ENCODE data around the gene SRPK2.

Gene SRPK2

DNA sequence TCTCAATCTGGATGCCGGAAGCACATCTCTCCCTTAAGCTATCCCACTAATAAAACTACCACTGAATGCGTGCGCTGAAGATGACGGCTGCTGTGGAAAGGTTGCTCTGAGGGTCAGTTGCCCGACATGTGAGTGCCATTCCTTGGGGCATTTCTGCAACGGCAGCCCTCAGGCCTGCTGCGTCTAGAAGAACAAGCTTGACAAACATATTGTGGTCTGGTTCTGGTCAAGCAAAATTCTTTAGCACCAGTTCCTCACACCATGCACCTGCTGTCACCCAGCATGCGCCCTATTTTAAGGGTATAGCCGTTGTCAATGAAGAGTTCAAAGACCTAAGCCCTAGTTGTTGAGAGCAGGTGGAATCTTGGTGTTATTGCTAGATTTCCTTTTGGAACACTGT, 184.2 kb downstream of the SRPK2 start:
- POLR2A ChIA-PET = no interaction called here
- H3K27ac ChIP-seq (ENCODE audit: extremely low read depth, low read depth, low read length) = no peak overlapping the region
- TF ChIP-seq ZNF174 (tag by site-specific recombination; IDR thresholded peaks at IDR 0.05) = no peak
- TF ChIP-seq, protein P1, sequence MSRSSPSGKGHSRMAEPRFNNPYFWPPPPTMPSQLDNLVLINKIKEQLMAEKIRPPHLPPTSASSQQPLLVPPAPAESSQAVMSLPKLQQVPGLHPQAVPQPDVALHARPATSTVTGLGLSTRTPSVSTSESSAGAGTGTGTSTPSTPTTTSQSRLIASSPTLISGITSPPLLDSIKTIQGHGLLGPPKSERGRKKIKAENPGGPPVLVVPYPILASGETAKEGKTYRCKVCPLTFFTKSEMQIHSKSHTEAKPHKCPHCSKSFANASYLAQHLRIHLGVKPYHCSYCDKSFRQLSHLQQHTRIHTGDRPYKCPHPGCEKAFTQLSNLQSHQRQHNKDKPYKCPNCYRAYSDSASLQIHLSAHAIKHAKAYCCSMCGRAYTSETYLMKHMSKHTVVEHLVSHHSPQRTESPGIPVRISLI (tag by site-specific recombination; IDR thresholded peaks at IDR 0.05) = no peak
- TF ChIP-seq ZNF585B (tag by site-specific recombination; IDR thresholded peaks at IDR 0.05) = no peak
- no peak for TF ChIP-seq ZNF791 (tag by site-specific recombination; IDR thresholded peaks at IDR 0.05)
- no peak for TF ChIP-seq TCF7L2 (IDR thresholded peaks at IDR 0.05; ENCODE audit: borderline replicate concordance, low read depth, low read length)
- TF ChIP-seq ZNF555 (tag by site-specific recombination; conservative IDR thresholded peaks at IDR 0.05) = no peak
- no peak for TF ChIP-seq ZNF529 (tag by site-specific recombination; IDR thresholded peaks at IDR 0.05; ENCODE audit: insufficient replicate concordance)
- no peak for TF ChIP-seq ZNF146 (tag by site-specific recombination; IDR thresholded peaks at IDR 0.05)
- no peak for TF ChIP-seq ZNF677 (tag by site-specific recombination; IDR thresholded peaks at IDR 0.05)
- TF ChIP-seq IKZF3 (tag by site-specific recombination; IDR thresholded peaks at IDR 0.05) = no peak
- no peak for TF ChIP-seq ZNF157 (tag by site-specific recombination; IDR thresholded peaks at IDR 0.05)
- no peak for TF ChIP-seq ZNF645 (tag by site-specific recombination; IDR thresholded peaks at IDR 0.05)
- TF ChIP-seq, protein P2, sequence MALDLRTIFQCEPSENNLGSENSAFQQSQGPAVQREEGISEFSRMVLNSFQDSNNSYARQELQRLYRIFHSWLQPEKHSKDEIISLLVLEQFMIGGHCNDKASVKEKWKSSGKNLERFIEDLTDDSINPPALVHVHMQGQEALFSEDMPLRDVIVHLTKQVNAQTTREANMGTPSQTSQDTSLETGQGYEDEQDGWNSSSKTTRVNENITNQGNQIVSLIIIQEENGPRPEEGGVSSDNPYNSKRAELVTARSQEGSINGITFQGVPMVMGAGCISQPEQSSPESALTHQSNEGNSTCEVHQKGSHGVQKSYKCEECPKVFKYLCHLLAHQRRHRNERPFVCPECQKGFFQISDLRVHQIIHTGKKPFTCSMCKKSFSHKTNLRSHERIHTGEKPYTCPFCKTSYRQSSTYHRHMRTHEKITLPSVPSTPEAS (tag by site-specific recombination; IDR thresholded peaks at IDR 0.05) = no peak
- TF ChIP-seq GLIS1 (tag by site-specific recombination; IDR thresholded peaks at IDR 0.05) = no peak
- TF ChIP-seq, protein P3, sequence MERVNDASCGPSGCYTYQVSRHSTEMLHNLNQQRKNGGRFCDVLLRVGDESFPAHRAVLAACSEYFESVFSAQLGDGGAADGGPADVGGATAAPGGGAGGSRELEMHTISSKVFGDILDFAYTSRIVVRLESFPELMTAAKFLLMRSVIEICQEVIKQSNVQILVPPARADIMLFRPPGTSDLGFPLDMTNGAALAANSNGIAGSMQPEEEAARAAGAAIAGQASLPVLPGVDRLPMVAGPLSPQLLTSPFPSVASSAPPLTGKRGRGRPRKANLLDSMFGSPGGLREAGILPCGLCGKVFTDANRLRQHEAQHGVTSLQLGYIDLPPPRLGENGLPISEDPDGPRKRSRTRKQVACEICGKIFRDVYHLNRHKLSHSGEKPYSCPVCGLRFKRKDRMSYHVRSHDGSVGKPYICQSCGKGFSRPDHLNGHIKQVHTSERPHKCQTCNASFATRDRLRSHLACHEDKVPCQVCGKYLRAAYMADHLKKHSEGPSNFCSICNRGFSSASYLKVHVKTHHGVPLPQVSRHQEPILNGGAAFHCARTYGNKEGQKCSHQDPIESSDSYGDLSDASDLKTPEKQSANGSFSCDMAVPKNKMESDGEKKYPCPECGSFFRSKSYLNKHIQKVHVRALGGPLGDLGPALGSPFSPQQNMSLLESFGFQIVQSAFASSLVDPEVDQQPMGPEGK (tag by site-specific recombination; IDR thresholded peaks at IDR 0.05) = no peak
- no peak for TF ChIP-seq BCL11A (tag by site-specific recombination; IDR thresholded peaks at IDR 0.05; ENCODE audit: low read depth)
- no peak for TF ChIP-seq ZNF654 (tag by site-specific recombination; IDR thresholded peaks at IDR 0.05; ENCODE audit: low read depth)
- TF ChIP-seq ZNF23 (tag by site-specific recombination; IDR thresholded peaks at IDR 0.05; ENCODE audit: borderline replicate concordance) = no peak
- TF ChIP-seq ZNF138 (tag by site-specific recombination; IDR thresholded peaks at IDR 0.05; ENCODE audit: borderline replicate concordance) = no peak
- no peak for TF ChIP-seq ZNF239 (tag by site-specific recombination; IDR thresholded peaks at IDR 0.05)
- CTCF ChIA-PET = interaction anchor here (0.7 to 1.9 kb wide), 2 partner anchors 9 to 58 kb away, joined by 3 to 4 read pairs; no protein-coding TSS in a partner anchor
- H3K4me1 ChIP-seq (ENCODE audit: control insufficient read depth, insufficient read depth, low read length) = no peaks in the 10 kb centered on the region; the same call in 1 of the 2 replicates
- peaks cover 0 to 8% of the 10 kb centered on the region in 2 experiments; a peak in 1 of 3 replicates for H3K36me3 ChIP-seq (ENCODE audit: control insufficient read depth in 2 of 2, insufficient read depth in 1 of 2, low read length in 2 of 2)
- H3K4me3 ChIP-seq (ENCODE audit: low read depth, low read length) = no peak overlapping the region
- H3K9me3 ChIP-seq (ENCODE audit: control insufficient read depth, insufficient read depth, low read depth, low read length) = no peaks in the 10 kb centered on the region

GRCh38 chr7:105202616-105203015, 186.1 kb downstream of the SRPK2 start:
- H3K4me3 ChIP-seq (ENCODE audit: low read depth, low read length) = no peak overlapping the region
- ChIA-PET POLR2A (no interaction called here), CTCF (interaction anchor here (0.6 to 1.0 kb wide), 2 partner anchors 23 to 221 kb away, joined by 4 read pairs; no protein-coding TSS in a partner anchor)
- TF ChIP-seq, protein P4, sequence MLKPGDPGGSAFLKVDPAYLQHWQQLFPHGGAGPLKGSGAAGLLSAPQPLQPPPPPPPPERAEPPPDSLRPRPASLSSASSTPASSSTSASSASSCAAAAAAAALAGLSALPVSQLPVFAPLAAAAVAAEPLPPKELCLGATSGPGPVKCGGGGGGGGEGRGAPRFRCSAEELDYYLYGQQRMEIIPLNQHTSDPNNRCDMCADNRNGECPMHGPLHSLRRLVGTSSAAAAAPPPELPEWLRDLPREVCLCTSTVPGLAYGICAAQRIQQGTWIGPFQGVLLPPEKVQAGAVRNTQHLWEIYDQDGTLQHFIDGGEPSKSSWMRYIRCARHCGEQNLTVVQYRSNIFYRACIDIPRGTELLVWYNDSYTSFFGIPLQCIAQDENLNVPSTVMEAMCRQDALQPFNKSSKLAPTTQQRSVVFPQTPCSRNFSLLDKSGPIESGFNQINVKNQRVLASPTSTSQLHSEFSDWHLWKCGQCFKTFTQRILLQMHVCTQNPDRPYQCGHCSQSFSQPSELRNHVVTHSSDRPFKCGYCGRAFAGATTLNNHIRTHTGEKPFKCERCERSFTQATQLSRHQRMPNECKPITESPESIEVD (tag by site-specific recombination; IDR thresholded peaks at IDR 0.05) = peak; percentile 71
- TF ChIP-seq ZNF792 (tag by site-specific recombination; IDR thresholded peaks at IDR 0.05) = no peak
- H3K4me1 ChIP-seq (ENCODE audit: control insufficient read depth, insufficient read depth, low read length) = peaks cover 10% of the 10 kb centered on the region
- no peak overlapping the region for H3K27ac ChIP-seq (ENCODE audit: extremely low read depth, low read depth, low read length)
- H3K9me3 ChIP-seq (ENCODE audit: control insufficient read depth, insufficient read depth, low read depth, low read length) = no peaks in the 10 kb centered on the region
- peaks cover 0 to 8% of the 10 kb centered on the region in 2 experiments; a peak in 1 of 3 replicates for H3K36me3 ChIP-seq (ENCODE audit: control insufficient read depth in 2 of 2, insufficient read depth in 1 of 2, low read length in 2 of 2)

Measured in HEK293 (cell line).